Mesothelial cell of epicardium (in vitro differentiated cells): ENCODE measurements around the gene TCERG1L. TPM values are rescaled to one million over a fixed set of nuclear protein-coding genes. Genes with fewer than 3 reads are reported as not detected.

Experiments used
- DNase-seq, 2 experiments: peaks; one replicate each; pipeline ENCODE4 v3.0.0; 2021; ENCODE audit warnings: low spot score in 2 of 2; ENCODE audit not compliant: unreplicated experiment in 2 of 2
- H3K27ac Mint-ChIP-seq: 2 replicates; pipeline ENCODE4 v1.8.0; 2021; ENCODE audit warnings: mixed read lengths
- H3K27me3 Mint-ChIP-seq: 2 replicates; pipeline ENCODE4 v1.8.0; 2021; ENCODE audit warnings: low read depth, mixed read lengths
- H3K36me3 Mint-ChIP-seq: 2 replicates; pipeline ENCODE4 v1.8.0; 2021; ENCODE audit warnings: mixed read lengths
- H3K4me1 Mint-ChIP-seq: 2 replicates; pipeline ENCODE4 v1.8.0; 2021; ENCODE audit warnings: mixed read lengths
- H3K4me3 Mint-ChIP-seq: 2 replicates; pipeline ENCODE4 v1.8.0; 2021; ENCODE audit warnings: mild to moderate bottlenecking, moderate library complexity, mixed read lengths
- H3K9me3 Mint-ChIP-seq: 2 replicates; pipeline ENCODE4 v1.8.0; 2021; ENCODE audit warnings: mixed read lengths
- total RNA-seq: library from RNA; stranded (reverse); gene quantifications from 3 replicates; pipeline ENCODE4 v1.2.1, GENCODE V29; 2021
- TF ChIP-seq, protein P1 (sequence below): fragments of 200-600 bp; sonication (generic); IDR thresholded peaks from one replicate; pipeline ENCODE4 v1.5.0; 2021; ENCODE audit warnings: antibody characterized with exemption; ENCODE audit not compliant: unreplicated experiment

TCERG1L gene
- total RNA-seq, 1 donor from 2014 or later = 0.63 TPM

- TF ChIP-seq, protein P1, sequence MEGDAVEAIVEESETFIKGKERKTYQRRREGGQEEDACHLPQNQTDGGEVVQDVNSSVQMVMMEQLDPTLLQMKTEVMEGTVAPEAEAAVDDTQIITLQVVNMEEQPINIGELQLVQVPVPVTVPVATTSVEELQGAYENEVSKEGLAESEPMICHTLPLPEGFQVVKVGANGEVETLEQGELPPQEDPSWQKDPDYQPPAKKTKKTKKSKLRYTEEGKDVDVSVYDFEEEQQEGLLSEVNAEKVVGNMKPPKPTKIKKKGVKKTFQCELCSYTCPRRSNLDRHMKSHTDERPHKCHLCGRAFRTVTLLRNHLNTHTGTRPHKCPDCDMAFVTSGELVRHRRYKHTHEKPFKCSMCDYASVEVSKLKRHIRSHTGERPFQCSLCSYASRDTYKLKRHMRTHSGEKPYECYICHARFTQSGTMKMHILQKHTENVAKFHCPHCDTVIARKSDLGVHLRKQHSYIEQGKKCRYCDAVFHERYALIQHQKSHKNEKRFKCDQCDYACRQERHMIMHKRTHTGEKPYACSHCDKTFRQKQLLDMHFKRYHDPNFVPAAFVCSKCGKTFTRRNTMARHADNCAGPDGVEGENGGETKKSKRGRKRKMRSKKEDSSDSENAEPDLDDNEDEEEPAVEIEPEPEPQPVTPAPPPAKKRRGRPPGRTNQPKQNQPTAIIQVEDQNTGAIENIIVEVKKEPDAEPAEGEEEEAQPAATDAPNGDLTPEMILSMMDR = no peak
- Mint-ChIP-seq H3K27me3 (no peaks in the 10 kb centered on the region), H3K9me3 (no peaks in the 10 kb centered on the region), H3K36me3 (no peaks in the 10 kb centered on the region), H3K27ac (no peak overlapping the region), H3K4me3 (no peak overlapping the region), H3K4me1 (peaks cover 27% of the 10 kb centered on the region)
- no peak for DNase-seq
Observed at GRCh38 chr10:131091682-131092081, 219.8 kb downstream of the TCERG1L start.

DNA sequence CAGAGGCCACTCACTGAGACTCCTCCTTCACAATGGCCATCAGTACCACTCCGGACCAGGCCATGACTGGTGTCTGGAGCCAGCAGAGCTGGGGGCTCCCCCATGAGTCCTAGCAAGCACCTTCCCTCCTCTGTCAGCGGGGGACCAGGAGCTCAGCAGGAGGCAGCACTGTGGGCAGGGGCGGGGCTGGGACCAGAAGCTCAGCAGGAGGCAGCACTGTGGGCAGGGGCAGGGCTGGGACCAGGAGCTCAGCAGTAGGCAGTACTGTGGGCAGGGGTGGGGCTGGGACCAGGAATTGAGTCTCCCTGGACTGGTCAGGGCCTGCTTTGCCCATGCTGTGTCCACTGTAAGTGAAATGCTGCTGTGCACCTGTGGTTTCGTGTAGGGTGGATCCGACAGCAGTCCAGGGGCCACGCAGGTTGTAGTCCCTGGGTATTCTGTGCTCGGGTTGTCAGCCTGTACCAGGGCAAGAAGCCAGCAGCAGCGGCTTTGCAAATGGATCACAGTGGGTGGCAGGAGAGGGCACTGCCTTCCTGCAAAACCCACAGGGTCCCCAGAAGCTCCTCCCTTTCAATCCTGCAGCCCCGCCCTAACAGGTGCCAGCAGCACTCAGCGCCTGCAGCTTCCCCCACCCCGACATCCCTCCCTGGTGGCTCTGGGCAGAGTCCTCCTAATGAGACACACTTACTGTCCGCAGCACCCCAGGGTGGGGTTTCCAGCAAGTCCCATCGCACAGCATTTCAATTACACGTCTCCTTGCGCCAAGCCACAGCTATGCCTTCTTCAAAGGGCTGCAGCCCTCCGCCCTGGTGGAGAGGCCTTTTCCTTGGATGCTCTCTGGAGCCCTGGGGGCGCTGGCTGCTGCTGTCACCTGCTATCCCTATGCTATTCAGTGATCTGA is 220.5 kb downstream of the TCERG1L start:
- Mint-ChIP-seq H3K9me3 (no peaks in the 10 kb centered on the region), H3K4me1 (peaks cover 27% of the 10 kb centered on the region), H3K4me3 (no peak overlapping the region), H3K36me3 (no peaks in the 10 kb centered on the region), H3K27ac (no peak overlapping the region), H3K27me3 (no peaks in the 10 kb centered on the region)
- no peak for DNase-seq
- TF ChIP-seq, protein P1 = no peak

DNA sequence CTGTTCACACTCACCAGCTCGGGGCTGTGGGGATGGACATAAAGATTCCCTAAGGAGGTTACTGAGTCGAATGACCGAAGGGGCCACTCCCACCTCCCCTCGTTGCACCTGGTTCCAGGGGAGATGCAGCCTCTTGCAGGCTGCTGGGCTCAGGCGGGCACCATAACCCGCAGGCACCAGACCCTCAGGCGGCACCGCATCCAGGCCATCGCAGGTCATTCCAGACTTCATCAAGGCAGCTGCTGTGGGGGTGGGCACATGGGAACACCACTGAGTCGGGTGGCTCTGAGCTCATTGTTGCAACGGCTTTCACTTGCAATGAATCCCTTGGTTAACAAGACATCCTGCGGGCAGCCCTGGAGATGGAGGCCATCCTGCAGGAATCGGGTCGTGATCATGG is 221.7 kb downstream of the TCERG1L start:
- DNase-seq = no peak
- Mint-ChIP-seq H3K4me3 (no peak overlapping the region), H3K36me3 (no peaks in the 10 kb centered on the region), H3K27ac (no peak overlapping the region), H3K9me3 (no peaks in the 10 kb centered on the region), H3K4me1 (peaks cover 31% of the 10 kb centered on the region), H3K27me3 (no peaks in the 10 kb centered on the region)
- TF ChIP-seq, protein P1 = no peak

DNA sequence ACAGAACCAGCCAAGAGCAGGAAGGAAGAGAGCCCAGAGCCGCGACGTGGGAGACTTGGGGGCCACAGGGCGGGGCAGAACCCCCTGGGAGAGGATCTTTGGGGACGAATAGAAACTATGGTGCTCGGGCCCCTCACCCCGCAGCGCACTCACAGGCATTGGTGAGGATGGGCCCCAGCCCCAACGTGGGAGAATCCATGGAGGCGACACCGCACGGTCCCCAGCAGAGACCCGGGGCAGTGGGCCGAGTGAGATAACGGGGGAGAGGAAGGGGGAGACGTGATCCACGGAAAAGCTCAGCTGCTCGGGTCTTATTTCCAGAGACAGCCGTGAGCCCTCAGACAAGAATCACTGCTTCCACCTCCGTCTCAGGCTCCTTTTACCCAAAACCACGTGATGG is 222.4 kb downstream of the TCERG1L start:
- Mint-ChIP-seq H3K27ac (no peak overlapping the region), H3K9me3 (no peaks in the 10 kb centered on the region), H3K36me3 (no peaks in the 10 kb centered on the region), H3K27me3 (no peaks in the 10 kb centered on the region), H3K4me3 (no peak overlapping the region), H3K4me1 (peaks cover 24% of the 10 kb centered on the region)
- TF ChIP-seq, protein P1 = no peak
- DNase-seq = no peak

DNA sequence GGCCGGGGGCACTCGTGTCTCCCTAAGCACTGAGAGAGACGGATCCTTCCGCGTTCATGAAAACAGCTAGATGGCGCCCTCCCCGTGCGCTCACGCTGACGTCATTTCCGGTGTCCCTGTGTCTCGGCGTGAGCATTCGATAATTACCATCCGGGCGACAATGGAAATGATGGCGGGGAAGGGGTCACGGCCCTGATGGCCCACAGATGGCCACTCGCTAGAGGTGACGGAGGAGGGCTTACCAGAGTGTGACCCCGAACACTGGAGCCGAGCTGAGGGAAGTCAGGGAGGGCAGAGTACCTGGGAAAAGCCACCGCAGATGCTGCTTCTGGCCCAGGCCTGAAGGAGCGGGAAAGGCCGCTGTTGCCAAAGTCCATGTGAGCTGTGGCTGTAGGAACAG is 222.9 kb downstream of the TCERG1L start:
- H3K27ac Mint-ChIP-seq = no peak overlapping the region
- H3K4me3 Mint-ChIP-seq = no peak overlapping the region
- DNase-seq = no peak
- H3K4me1 Mint-ChIP-seq = peaks cover 19% of the 10 kb centered on the region
- H3K36me3 Mint-ChIP-seq = no peaks in the 10 kb centered on the region
- H3K9me3 Mint-ChIP-seq = no peaks in the 10 kb centered on the region
- no peaks in the 10 kb centered on the region for H3K27me3 Mint-ChIP-seq
- TF ChIP-seq, protein P1 = no peak
